PFSK-1 (cell line): Measurements from ENCODE around the gene MCRIP2.

Experiments
- POLR2AphosphoS5 ChIP-seq: IDR thresholded peaks from 2 replicates; pipeline ENCODE4 v1.6.1; 2012; ENCODE audit warnings: low read depth, mild to moderate bottlenecking, control low read depth, low read length, moderate library complexity
- SIN3A ChIP-seq: IDR thresholded peaks from 2 replicates; pipeline ENCODE4 v1.6.1; 2012; ENCODE audit warnings: mild to moderate bottlenecking, low read length, moderate library complexity, borderline replicate concordance; ENCODE audit not compliant: insufficient read depth
- TAF1 ChIP-seq: IDR thresholded peaks from 2 replicates; pipeline ENCODE4 v1.6.1; 2012; ENCODE audit warnings: low read length, control low read depth, borderline replicate concordance; ENCODE audit not compliant: insufficient read depth
- TF ChIP-seq, protein P1 (sequence below), 2 experiments: IDR thresholded peaks; 2 replicates each; pipeline versions ENCODE4 v1.6.1 to v1.8.0; 2011 to 2012; ENCODE audit warnings: low read depth in 2 of 2, low read length in 2 of 2, control low read depth in 1 of 2, inconsistent platforms in 1 of 2, mild to moderate bottlenecking in 1 of 2, moderate library complexity in 1 of 2; ENCODE audit not compliant: insufficient read depth in 1 of 2

DNA sequence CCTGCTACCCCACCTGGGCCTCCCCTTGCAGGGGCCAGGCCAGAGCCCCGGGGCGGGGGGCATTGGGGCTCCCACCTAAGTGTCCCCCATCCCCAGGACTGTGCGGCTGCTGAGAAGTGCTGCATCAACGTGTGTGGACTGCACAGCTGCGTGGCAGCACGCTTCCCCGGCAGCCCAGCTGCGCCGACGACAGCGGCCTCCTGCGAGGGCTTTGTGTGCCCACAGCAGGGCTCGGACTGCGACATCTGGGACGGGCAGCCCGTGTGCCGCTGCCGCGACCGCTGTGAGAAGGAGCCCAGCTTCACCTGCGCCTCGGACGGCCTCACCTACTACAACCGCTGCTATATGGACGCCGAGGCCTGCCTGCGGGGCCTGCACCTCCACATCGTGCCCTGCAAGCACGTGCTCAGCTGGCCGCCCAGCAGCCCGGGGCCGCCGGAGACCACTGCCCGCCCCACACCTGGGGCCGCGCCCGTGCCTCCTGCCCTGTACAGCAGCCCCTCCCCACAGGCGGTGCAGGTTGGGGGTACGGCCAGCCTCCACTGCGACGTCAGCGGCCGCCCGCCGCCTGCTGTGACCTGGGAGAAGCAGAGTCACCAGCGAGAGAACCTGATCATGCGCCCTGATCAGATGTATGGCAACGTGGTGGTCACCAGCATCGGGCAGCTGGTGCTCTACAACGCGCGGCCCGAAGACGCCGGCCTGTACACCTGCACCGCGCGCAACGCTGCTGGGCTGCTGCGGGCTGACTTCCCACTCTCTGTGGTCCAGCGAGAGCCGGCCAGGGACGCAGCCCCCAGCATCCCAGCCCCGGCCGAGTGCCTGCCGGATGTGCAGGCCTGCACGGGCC lies 8.9 kb upstream of the MCRIP2 start:
- TF ChIP-seq SIN3A (no peak), POLR2AphosphoS5 (no peak), TAF1 (no peak)
- TF ChIP-seq, protein P1, sequence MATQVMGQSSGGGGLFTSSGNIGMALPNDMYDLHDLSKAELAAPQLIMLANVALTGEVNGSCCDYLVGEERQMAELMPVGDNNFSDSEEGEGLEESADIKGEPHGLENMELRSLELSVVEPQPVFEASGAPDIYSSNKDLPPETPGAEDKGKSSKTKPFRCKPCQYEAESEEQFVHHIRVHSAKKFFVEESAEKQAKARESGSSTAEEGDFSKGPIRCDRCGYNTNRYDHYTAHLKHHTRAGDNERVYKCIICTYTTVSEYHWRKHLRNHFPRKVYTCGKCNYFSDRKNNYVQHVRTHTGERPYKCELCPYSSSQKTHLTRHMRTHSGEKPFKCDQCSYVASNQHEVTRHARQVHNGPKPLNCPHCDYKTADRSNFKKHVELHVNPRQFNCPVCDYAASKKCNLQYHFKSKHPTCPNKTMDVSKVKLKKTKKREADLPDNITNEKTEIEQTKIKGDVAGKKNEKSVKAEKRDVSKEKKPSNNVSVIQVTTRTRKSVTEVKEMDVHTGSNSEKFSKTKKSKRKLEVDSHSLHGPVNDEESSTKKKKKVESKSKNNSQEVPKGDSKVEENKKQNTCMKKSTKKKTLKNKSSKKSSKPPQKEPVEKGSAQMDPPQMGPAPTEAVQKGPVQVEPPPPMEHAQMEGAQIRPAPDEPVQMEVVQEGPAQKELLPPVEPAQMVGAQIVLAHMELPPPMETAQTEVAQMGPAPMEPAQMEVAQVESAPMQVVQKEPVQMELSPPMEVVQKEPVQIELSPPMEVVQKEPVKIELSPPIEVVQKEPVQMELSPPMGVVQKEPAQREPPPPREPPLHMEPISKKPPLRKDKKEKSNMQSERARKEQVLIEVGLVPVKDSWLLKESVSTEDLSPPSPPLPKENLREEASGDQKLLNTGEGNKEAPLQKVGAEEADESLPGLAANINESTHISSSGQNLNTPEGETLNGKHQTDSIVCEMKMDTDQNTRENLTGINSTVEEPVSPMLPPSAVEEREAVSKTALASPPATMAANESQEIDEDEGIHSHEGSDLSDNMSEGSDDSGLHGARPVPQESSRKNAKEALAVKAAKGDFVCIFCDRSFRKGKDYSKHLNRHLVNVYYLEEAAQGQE (IDR thresholded peaks at IDR 0.05; ENCODE audit: insufficient read depth in 1 of 2, low read depth in 2 of 2, low read length in 2 of 2), result no peak
